GM23338 (cell line): ENCODE data around the gene DNTTIP2. TPM values are rescaled to one million over a fixed set of nuclear protein-coding genes. Genes with fewer than 3 reads are reported as not detected.

Source experiments
- CREB1 ChIP-seq: fragments of 250-450 bp; sonication (Bioruptor Pico); IDR thresholded peaks from 2 replicates; pipeline ENCODE4 v1.5.0; 2020; ENCODE audit warnings: low read depth, mild to moderate bottlenecking, moderate library complexity
- CTCF ChIP-seq, 2 experiments: fragments of 200-600 bp in 1 of 2; sonication (generic) in 1 of 2; conservative IDR thresholded peaks; 2 replicates each; pipeline versions ENCODE4 v1.5.1 to v1.6.1; 2016 to 2017; ENCODE audit warnings: antibody characterized with exemption in 2 of 2, low read depth in 2 of 2, mild to moderate bottlenecking in 2 of 2, moderate library complexity in 1 of 2
- ETS1 ChIP-seq: IDR thresholded peaks from 2 replicates; pipeline ENCODE4 v1.6.1; 2016; ENCODE audit warnings: antibody characterized with exemption
- EZH2 ChIP-seq: fragments of 200-600 bp; sonication (generic); IDR thresholded peaks from one replicate; pipeline ENCODE4 v1.8.0; 2017; ENCODE audit warnings: antibody characterized with exemption, mild to moderate bottlenecking, low read depth; ENCODE audit not compliant: unreplicated experiment
- EZH2phosphoT487 ChIP-seq: fragments of 200-600 bp; sonication (generic); IDR thresholded peaks from one replicate; pipeline ENCODE4 v1.8.1; 2018; ENCODE audit warnings: antibody characterized with exemption; ENCODE audit not compliant: unreplicated experiment
- NANOG ChIP-seq: IDR thresholded peaks from 2 replicates; pipeline ENCODE4 v1.6.1; 2016; ENCODE audit warnings: antibody characterized with exemption, borderline replicate concordance
- POLR2AphosphoS5 ChIP-seq: IDR thresholded peaks from 2 replicates; pipeline ENCODE4 v1.6.1; 2016; ENCODE audit warnings: antibody characterized with exemption, low read depth
- STAT1 ChIP-seq: IDR thresholded peaks from one replicate; pipeline ENCODE4 v1.6.1; 2016; ENCODE audit warnings: antibody characterized with exemption; ENCODE audit not compliant: unreplicated experiment
- ZNF114 ChIP-seq: fragments of 250-450 bp; sonication (Bioruptor Pico); IDR thresholded peaks from 2 replicates; pipeline ENCODE4 v1.5.0; 2020; ENCODE audit warnings: mild to moderate bottlenecking, moderate library complexity
- ZNF331 ChIP-seq: fragments of 250-450 bp; sonication (Bioruptor Pico); IDR thresholded peaks from 2 replicates; pipeline ENCODE4 v1.5.0; 2020; ENCODE audit warnings: low read depth, mild to moderate bottlenecking, moderate library complexity
- ZNF462 ChIP-seq: fragments of 250-450 bp; sonication (Bioruptor Pico); IDR thresholded peaks from 2 replicates; pipeline ENCODE4 v1.5.0; 2020; ENCODE audit warnings: mild to moderate bottlenecking, moderate library complexity
- polyA plus RNA-seq: library from polyadenylated mRNA; unstranded; fragments of >200 nt; fragmentation: Nextera tagmentation; extraction: Ambion mirVana; gene quantifications from 2 replicates; pipeline ENCODE4 v1.2.1, GENCODE V29; 2016
- total RNA-seq: library from RNA; depleted of rRNA; stranded (reverse); fragments of >200 nt; shearing (Covaris generic); gene quantifications from 2 replicates; pipeline ENCODE4 v1.2.3, GENCODE V29; 2014

Gene DNTTIP2
- total and polyA plus RNA-seq, 2 experiments from 2014 or later = 48.1 to 91.3 TPM

GRCh38 chr1:93877529-93877928 is 1.5 kb downstream of the DNTTIP2 start (continued):
- no peak for TF ChIP-seq ZNF462 (CRISPR knock-in tag)
- no peak for TF ChIP-seq CTCF (conservative IDR thresholded peaks at IDR 0.05; ENCODE audit: low read depth in 2 of 2)
- TF ChIP-seq POLR2AphosphoS5 = no peak
- TF ChIP-seq ETS1 = no peak
- TF ChIP-seq EZH2phosphoT487 = no peak
- TF ChIP-seq EZH2 = no peak
- TF ChIP-seq STAT1 = no peak
- TF ChIP-seq ZNF114 (CRISPR knock-in tag) = no peak
- TF ChIP-seq NANOG = no peak
- TF ChIP-seq CREB1 = no peak
- no peak for TF ChIP-seq ZNF331 (CRISPR knock-in tag)
